HG03108 (cell line): ENCODE measurements around the gene BLM.

Experiments used
- ATAC-seq: cut with Tn5 transposase; IDR thresholded peaks from one replicate; pipeline ENCODE4 v1.9.1; 2021; ENCODE audit warnings: moderate library complexity; ENCODE audit not compliant: unreplicated experiment

BLM gene

DNA sequence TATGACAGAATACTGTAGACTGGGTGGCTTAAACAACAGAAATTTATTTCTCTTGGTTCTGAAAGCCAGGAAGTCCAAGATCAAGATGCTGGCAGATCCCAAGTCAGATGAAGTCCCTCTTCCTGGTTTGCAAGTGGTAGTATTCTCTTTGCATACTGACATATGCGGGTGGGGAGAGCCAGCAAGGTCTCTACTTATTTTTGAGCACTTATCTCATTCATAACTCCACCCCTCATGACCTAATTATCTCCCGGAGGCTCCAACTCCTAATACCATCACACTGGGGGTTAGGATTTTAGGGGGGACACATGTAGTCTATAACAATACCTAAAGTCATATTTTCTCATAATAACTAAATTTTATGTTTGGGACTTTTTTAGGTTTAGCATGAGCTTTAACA lies 65.3 kb downstream of the BLM start:
- no peak for ATAC-seq

GRCh38 chr15:90787881-90788280 lies 70.7 kb downstream of the BLM start:
- no peak for ATAC-seq

GRCh38 chr15:90789462-90789861 lies 72.3 kb downstream of the BLM start:
- ATAC-seq: no peak

DNA sequence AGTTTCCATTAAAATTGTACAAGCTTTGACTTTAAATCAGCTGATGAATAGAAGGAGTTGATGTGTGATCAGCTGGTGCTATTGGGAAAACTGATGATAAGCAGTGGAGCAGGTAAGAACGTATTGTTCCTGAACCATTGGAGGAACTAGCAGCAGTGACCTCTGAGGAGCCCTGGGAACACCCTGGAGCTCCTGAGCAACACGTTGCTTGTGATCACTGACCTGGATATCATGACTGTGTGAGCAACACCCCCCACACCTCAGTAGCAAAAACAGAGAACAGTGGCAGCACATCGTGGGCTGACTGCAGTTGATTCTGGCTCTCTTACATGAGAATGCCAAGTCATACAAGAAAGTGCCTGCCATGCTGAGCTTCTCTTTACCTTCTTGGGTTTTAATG lies 72.9 kb downstream of the BLM start:
- no peak for ATAC-seq

DNA sequence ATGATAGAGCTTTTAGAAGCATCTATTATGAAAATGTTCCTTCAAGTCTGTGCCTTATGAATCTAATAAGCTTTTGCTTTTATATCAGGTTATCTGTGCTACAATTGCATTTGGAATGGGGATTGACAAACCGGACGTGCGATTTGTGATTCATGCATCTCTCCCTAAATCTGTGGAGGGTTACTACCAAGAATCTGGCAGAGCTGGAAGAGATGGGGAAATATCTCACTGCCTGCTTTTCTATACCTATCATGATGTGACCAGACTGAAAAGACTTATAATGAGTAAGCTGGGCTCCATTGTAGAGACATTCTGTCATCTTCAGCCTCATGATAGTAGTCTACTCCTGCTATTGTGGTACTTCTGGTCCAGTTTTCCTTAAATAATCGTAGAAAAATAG lies 73.4 kb downstream of the BLM start:
- ATAC-seq: no peak

GRCh38 chr15:90794538-90794937 lies 77.4 kb downstream of the BLM start:
- ATAC-seq: no peak

DNA sequence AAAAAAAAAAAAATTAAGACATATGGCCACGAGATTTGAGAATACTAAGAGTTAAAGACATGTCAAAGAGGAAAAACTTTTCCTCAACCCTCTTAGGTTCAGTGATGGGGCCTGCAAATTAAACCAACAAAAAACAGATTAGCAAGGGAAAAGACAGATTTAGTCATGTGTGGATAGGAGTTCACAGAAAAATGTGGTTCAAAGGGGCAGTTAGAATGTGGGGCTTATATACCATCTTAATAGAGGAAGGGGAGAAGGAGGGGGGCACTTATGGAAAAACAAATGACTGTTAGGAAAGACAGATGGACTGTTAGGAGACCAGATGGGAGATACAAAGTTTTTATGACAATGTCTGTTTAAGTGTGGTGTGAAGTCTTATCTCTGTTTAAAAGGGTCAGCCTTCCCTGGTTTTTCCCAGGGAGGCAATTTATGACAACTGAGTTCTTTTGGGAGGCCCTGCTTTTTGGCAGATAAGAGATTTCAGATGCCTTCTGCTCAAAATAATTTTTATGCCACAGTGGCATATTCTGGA lies 82.6 kb downstream of the BLM start:
- ATAC-seq: no peak

DNA sequence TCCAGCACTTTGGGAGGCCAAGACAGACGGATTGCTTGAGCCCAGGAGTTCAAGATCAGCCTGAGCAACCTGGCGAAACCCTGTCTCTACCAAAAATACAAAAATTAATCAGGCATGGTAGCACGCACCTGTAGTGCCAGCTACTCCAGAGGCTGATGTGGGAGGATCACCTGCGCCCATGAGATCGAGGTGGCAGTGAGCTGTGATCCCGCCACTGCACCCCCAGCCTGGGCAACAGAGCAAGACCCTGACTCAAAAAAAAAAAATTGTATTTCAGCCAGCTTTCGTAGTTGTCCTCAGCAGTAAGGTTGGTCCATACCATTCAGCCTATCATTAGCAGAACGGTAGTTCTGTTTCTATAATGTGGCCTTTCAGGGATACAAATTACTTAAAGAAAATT lies 84.7 kb downstream of the BLM start:
- no peak for ATAC-seq

DNA sequence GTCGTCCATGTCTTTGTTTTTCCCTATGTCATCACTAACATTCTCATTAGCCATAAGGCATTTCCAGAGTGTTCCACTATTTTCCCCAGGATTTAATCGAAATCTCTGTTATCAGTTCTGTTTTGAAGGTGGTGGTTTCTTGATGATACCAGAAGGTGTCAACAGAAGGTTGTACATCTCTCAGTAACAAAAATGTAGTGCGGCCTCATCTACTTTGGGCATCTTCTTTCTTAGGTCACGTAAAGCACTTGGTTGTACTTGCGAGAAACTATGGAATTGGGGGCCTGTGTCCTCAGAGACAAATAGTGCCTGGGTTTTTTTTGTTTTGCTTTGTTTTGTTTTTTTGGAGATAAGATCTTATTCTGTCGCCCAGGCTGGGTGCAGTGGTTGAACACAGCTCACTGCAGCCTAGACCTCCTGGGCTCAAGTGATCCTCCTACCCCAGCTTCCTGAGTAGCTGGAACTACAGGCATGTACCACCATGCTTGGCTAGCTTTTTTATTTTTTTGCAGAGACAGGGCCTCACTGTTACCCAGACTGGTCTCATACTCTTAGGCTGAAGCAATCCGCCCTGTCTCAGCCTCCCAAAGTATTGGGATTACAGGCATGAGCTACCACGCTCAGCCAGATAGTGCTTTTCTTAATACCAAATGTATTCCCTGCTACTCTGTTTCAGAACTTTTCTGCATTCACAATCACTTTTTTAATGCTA lies 90.1 kb downstream of the BLM start:
- no peak for ATAC-seq

DNA sequence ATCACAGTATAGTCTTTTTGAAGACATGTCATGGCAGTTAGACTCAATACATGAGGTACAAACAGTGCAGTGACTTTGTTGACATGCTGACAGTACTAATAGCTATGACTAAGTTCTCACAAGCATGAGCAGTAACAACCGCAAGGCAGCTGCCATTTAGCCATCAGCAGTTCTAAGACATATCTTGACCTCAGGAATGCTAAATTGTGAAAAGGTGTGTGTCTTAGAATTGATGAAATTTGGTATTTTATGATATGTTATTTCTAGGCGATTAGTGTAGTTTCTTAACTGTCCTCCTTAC lies 90.6 kb downstream of the BLM start:
- no peak for ATAC-seq

GRCh38 chr15:90808517-90809235 lies 91.5 kb downstream of the BLM start:
- no peak for ATAC-seq

- ATAC-seq: no peak
Measured at GRCh38 chr15:90809536-90809935, 92.4 kb downstream of the BLM start.

- ATAC-seq: no peak
Measured at GRCh38 chr15:90810354-90810753, 93.2 kb downstream of the BLM start.

DNA sequence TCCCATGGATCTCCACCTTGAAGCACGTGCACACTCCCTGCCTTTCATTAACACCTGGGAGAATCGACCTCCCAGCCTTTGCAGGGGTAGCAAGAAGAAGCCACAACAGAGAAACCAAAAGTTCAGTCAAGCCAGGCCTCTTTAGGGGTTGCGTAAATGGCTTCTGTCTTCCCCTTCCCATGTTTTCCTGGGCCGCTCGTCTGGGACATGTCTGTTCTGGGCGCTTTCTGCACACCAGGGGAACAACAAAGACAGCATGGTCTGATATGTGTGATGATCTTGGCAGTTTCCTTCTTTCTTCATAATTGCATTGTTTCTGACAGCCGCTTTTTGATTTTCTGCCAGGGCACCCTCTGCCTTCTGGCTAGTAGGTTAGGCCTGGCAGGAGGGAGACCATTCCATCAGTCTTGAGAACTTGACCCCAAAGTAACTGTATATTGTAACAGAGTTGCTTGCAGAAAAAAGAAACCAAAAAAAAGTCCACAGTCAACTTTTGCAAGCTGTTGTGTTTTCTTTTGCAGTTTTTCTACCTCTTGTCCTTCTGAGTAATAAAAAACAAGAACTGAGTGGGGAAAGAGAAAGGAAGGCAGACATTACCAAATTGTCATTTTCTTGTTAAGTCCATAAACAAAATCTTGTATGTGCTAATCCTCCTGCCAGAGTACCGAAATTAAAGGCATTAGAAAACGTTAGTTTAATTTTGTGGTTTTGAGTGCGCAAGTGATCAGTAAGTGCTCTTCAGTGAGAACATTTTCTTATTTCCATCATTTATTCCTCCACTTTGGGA lies 95.2 kb downstream of the BLM start:
- ATAC-seq: no peak

DNA sequence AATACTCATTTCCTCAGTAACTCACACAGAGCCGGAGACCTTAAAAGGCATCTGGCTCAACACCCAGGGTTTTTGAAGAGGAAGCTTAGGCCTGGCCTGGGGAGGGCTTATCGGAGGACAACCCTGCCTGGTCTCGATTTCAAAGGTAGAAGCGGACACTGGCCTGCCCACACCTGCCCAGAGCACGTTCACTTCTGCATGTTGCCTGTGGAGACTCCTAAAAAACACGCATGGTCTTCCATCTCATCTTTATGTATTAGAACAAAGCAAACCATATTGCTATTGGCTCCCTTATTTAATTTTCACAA lies 95.8 kb downstream of the BLM start:
- ATAC-seq: no peak

- ATAC-seq: no peak
Measured at GRCh38 chr15:90813796-90814190, 96.6 kb downstream of the BLM start.

- ATAC-seq: no peak
Measured at GRCh38 chr15:90814191-90814821, 97.2 kb downstream of the BLM start.

DNA sequence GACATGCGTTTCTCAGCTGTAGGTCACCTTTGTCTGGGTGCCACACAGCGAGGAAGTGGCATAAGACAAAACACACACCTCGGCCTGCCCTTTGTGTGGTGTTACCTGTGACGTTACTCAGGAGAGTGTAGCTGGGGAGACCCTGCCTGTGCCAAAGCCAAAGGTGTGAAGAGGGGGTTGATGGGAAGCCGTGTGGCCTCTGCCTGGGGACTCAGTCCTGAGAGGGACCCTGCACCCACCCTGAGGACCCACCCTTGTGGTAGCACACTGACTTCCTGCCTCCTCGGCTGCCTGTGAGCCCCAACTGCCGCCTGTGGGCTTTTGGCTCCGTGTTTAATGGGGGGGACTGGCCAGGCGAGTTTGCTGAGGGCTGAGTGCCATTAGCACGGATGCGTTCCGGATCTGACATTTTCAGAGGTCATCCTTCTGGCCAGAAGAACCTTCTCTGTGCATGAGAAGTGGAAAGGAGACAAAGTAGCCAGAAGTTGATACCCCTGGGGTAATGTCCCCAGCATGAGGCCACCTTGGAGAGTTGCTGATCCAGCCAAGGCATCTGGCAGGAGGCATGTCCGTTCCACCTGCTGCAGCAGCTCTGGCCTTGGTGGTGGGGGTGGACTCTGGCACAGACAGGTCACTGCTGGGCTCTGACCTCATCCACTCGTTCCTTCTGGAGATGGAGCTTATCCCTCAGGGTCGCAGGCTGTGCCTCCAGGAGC lies 99.4 kb downstream of the BLM start:
- ATAC-seq: no peak

DNA sequence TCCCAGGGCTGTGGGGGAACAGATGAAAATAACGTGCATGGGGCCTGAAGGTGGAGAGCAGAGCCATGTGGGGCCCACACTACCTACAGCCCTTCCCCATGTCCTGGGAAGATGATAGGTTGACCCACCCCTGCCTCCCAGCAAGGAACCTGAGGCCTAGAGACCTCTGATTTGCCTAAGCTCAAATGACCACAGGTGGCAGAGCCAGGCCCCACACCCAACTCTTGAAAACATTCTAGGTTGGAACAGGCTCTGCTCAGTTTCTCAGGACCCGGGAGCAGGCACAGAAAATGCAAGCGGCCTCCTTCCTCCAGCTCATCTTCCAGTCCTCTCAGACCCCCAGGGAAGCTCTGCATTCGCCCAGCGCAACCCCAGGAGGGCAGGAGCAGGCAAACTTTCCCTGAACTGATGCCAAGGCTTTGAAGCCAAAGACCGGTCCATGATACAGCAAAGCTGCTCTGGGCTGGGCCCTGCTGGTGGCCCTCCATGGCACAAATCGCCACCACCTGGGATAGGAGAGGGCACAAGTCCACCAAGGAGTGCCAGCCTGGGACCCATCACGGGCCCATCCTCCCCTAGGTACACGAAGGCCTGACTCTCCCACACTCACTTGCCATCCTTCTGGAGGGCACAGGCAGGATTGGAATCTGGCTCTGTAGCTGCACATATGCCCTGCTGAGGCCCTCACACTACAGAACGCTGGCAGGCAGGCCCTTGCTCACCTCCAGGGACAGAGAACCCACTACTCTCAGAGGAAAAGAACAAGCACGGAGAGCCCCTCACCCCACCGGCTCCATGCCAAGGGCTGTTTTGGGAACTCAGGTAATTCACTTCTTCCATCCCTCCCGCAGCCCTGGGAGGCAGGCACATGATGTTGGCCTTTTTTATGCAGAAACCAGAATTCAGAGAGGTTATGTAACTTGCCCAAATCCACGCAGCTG lies 100.2 kb downstream of the BLM start:
- ATAC-seq: no peak
